WTC11 (cell line): ENCODE results near the gene ITPK1. TPM values are rescaled to one million over a fixed set of nuclear protein-coding genes. Genes with fewer than 3 reads are reported as not detected.

Source experiments
- ATAC-seq: fragments of 200-7000 bp; cut with Tn5 transposase; 2 replicates; pipeline ENCODE4 v1.10.0; 2021; ENCODE audit warnings: mild to moderate bottlenecking, moderate library complexity
- CTCF ChIA-PET: fragments of 300-600 bp; sonication (Branson Sonifier 250); formaldehyde crosslinking; loops from one replicate; lab custom pipeline; 2021; ENCODE audit warnings: antibody characterized with exemption; lab: Charles Lee
- POLR2A ChIA-PET: fragments of 350-600 bp; sonication (Branson Sonifier 250); formaldehyde crosslinking; loops from one replicate; lab custom pipeline; 2021; ENCODE audit warnings: antibody characterized with exemption; lab: Charles Lee
- DNase-seq: peaks from one replicate; pipeline ENCODE4 v3.0.0; 2021; ENCODE audit warnings: low spot score
- H3K27ac Mint-ChIP-seq: 2 replicates; pipeline ENCODE4 v1.8.0; 2021; ENCODE audit warnings: mixed read lengths
- H3K27me3 Mint-ChIP-seq: 2 replicates; pipeline ENCODE4 v1.8.0; 2021; ENCODE audit warnings: low read depth, mild to moderate bottlenecking, moderate library complexity, mixed read lengths
- H3K36me3 Mint-ChIP-seq: 2 replicates; pipeline ENCODE4 v1.8.0; 2021; ENCODE audit warnings: mixed read lengths
- H3K4me1 Mint-ChIP-seq: 2 replicates; pipeline ENCODE4 v1.8.0; 2022; ENCODE audit warnings: mixed read lengths
- H3K4me3 Mint-ChIP-seq: 2 replicates; pipeline ENCODE4 v1.8.0; 2021; ENCODE audit warnings: mild to moderate bottlenecking, moderate library complexity, mixed read lengths
- H3K9me3 Mint-ChIP-seq: 2 replicates; pipeline ENCODE4 v1.8.0; 2021; ENCODE audit warnings: mixed read lengths
- ETV6 ChIP-seq: sonication (generic); formaldehyde crosslinking; IDR thresholded peaks from 2 replicates; pipeline ENCODE4 v1.8.1; 2022; ENCODE audit warnings: mild to moderate bottlenecking, missing genetic modification reagents
- GTF2I ChIP-seq: fragments of 250-450 bp; sonication (Bioruptor Pico); conservative IDR thresholded peaks from 2 replicates; pipeline ENCODE4 v1.4.0; 2021; ENCODE audit warnings: mild to moderate bottlenecking
- HMGA2 ChIP-seq: fragments of 250-450 bp; sonication (Bioruptor Pico); IDR thresholded peaks from 2 replicates; pipeline ENCODE4 v1.4.0; 2021; ENCODE audit warnings: mild to moderate bottlenecking, moderate library complexity
- JAZF1 ChIP-seq: fragments of 250-450 bp; sonication (Bioruptor Pico); IDR thresholded peaks from 2 replicates; pipeline ENCODE4 v1.9.0; 2021; ENCODE audit warnings: moderate library complexity, mild to moderate bottlenecking, inconsistent platforms
- NFYB ChIP-seq: sonication (generic); formaldehyde crosslinking; conservative IDR thresholded peaks from 2 replicates; pipeline ENCODE4 v1.8.0; 2022; ENCODE audit warnings: low read depth, missing genetic modification reagents
- NR2C2 ChIP-seq: sonication (generic); formaldehyde crosslinking; IDR thresholded peaks from 2 replicates; pipeline ENCODE4 v1.8.0; 2022; ENCODE audit warnings: mild to moderate bottlenecking, missing genetic modification reagents
- NR3C1 ChIP-seq: sonication (generic); formaldehyde crosslinking; conservative IDR thresholded peaks from 2 replicates; pipeline ENCODE4 v1.8.1; 2023; ENCODE audit warnings: low read depth, mild to moderate bottlenecking, missing genetic modification reagents
- PRRX2 ChIP-seq: fragments of 250-450 bp; sonication (Bioruptor Pico); IDR thresholded peaks from 2 replicates; pipeline ENCODE4 v1.8.0; 2021; ENCODE audit warnings: mild to moderate bottlenecking
- TP53 ChIP-seq: sonication (generic); formaldehyde crosslinking; IDR thresholded peaks from 2 replicates; pipeline ENCODE4 v1.8.1; 2023; ENCODE audit warnings: mild to moderate bottlenecking, missing genetic modification reagents
- ZNF219 ChIP-seq: sonication (generic); formaldehyde crosslinking; IDR thresholded peaks from 2 replicates; pipeline ENCODE4 v1.8.0; 2023; ENCODE audit warnings: missing genetic modification reagents, mild to moderate bottlenecking, borderline replicate concordance
- ZNF232 ChIP-seq: sonication (generic); formaldehyde crosslinking; IDR thresholded peaks from 2 replicates; pipeline ENCODE4 v1.8.0; 2022; ENCODE audit warnings: mild to moderate bottlenecking, missing genetic modification reagents
- total RNA-seq: library from RNA; stranded (reverse); gene quantifications from 3 replicates; pipeline ENCODE4 v1.2.3, GENCODE V29; 2021
- TF ChIP-seq, protein P1 (sequence below): sonication (generic); formaldehyde crosslinking; IDR thresholded peaks from 2 replicates; pipeline ENCODE4 v1.8.1; 2023; ENCODE audit warnings: mild to moderate bottlenecking, missing genetic modification reagents, borderline replicate concordance
- TF ChIP-seq, protein P2 (sequence below): sonication (generic); formaldehyde crosslinking; conservative IDR thresholded peaks from 2 replicates; pipeline ENCODE4 v1.8.1; 2023; ENCODE audit warnings: mild to moderate bottlenecking, low read depth, missing genetic modification reagents, moderate library complexity
- TF ChIP-seq, protein P3 (sequence below): fragments of 250-450 bp; sonication (Bioruptor Pico); IDR thresholded peaks from 2 replicates; pipeline ENCODE4 v1.9.0; 2021; ENCODE audit warnings: mild to moderate bottlenecking
- TF ChIP-seq, protein P4 (sequence below): sonication (generic); formaldehyde crosslinking; IDR thresholded peaks from 2 replicates; pipeline ENCODE4 v1.8.1; 2023; ENCODE audit warnings: mild to moderate bottlenecking, moderate library complexity, missing genetic modification reagents
- TF ChIP-seq, protein P5 (sequence below): fragments of 250-450 bp; sonication (Bioruptor Pico); IDR thresholded peaks from 2 replicates; pipeline ENCODE4 v1.9.0; 2021; ENCODE audit warnings: mild to moderate bottlenecking, borderline replicate concordance
- TF ChIP-seq, protein P6 (sequence below): sonication (generic); formaldehyde crosslinking; IDR thresholded peaks from 2 replicates; pipeline ENCODE4 v1.8.1; 2022; ENCODE audit warnings: low read depth, missing genetic modification reagents, borderline replicate concordance

Gene ITPK1
- total RNA-seq, 1 experiment from 2014 or later = 144 TPM

DNA sequence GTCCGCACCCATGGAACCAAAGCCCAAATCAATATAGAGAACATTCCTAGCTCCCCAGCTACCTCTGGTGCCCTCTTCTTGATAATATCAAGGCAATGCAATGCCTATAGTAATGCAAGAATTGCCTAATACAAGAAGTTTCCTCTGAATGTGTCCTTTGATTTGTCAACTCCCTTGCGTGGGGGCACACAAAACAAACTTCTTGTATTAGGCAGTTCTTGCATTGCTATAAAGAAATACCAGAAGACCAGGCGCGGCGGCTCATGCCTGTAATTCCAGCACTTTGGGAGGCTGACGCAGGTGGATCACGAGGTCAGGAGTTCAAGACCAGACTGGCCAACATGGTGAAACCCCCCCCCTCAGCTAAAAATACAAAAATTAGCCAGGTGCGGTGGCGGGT is 10.4 kb upstream of the ITPK1 start (continued):
- no peak for TF ChIP-seq PRRX2 (CRISPR knock-in tag)
- TF ChIP-seq ETV6 (CRISPR knock-in tag) = no peak

DNA sequence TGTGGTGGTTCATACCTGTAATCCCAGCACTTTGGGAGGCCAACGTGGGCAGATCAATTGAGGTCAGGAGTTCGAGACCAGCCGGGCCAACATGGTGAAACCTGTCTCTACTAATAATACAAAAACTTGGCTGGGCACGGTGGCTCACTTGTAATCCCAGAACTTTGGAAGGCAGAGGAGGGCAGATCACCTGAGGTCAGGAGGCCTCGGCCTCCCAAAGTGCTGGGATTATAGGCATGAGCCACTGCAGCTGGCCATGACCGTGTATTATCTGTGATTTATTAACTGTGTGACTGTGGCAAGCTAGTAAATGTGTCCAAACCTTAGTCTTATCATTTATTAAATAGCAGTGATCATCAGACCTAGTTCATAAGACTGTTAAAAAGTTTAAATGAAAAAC is 7.1 kb upstream of the ITPK1 start:
- Mint-ChIP-seq H3K9me3 (no peaks in the 10 kb centered on the region), H3K27me3 (no peaks in the 10 kb centered on the region; the same call in 1 of the 2 replicates), H3K4me3 (no peak overlapping the region), H3K27ac (peak overlapping the region; percentile 46; the same call in 1 of the 2 replicates), H3K4me1 (no peaks in the 10 kb centered on the region), H3K36me3 (no peaks in the 10 kb centered on the region)
- ATAC-seq = no peak
- DNase-seq = no peak
- CTCF ChIA-PET = no interaction called here
- POLR2A ChIA-PET = no interaction called here
- TF ChIP-seq ZNF219 (no peak), JAZF1 (CRISPR knock-in tag) (no peak), TP53 (no peak), NFYB (CRISPR knock-in tag) (no peak), HMGA2 (CRISPR knock-in tag) (no peak), ZNF232 (CRISPR knock-in tag) (no peak), GTF2I (CRISPR knock-in tag) (no peak), NR2C2 (CRISPR knock-in tag) (no peak), NR3C1 (no peak)
- TF ChIP-seq, protein P1, sequence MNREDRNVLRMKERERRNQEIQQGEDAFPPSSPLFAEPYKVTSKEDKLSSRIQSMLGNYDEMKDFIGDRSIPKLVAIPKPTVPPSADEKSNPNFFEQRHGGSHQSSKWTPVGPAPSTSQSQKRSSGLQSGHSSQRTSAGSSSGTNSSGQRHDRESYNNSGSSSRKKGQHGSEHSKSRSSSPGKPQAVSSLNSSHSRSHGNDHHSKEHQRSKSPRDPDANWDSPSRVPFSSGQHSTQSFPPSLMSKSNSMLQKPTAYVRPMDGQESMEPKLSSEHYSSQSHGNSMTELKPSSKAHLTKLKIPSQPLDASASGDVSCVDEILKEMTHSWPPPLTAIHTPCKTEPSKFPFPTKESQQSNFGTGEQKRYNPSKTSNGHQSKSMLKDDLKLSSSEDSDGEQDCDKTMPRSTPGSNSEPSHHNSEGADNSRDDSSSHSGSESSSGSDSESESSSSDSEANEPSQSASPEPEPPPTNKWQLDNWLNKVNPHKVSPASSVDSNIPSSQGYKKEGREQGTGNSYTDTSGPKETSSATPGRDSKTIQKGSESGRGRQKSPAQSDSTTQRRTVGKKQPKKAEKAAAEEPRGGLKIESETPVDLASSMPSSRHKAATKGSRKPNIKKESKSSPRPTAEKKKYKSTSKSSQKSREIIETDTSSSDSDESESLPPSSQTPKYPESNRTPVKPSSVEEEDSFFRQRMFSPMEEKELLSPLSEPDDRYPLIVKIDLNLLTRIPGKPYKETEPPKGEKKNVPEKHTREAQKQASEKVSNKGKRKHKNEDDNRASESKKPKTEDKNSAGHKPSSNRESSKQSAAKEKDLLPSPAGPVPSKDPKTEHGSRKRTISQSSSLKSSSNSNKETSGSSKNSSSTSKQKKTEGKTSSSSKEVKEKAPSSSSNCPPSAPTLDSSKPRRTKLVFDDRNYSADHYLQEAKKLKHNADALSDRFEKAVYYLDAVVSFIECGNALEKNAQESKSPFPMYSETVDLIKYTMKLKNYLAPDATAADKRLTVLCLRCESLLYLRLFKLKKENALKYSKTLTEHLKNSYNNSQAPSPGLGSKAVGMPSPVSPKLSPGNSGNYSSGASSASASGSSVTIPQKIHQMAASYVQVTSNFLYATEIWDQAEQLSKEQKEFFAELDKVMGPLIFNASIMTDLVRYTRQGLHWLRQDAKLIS (CRISPR knock-in tag) = no peak
- TF ChIP-seq, protein P2, sequence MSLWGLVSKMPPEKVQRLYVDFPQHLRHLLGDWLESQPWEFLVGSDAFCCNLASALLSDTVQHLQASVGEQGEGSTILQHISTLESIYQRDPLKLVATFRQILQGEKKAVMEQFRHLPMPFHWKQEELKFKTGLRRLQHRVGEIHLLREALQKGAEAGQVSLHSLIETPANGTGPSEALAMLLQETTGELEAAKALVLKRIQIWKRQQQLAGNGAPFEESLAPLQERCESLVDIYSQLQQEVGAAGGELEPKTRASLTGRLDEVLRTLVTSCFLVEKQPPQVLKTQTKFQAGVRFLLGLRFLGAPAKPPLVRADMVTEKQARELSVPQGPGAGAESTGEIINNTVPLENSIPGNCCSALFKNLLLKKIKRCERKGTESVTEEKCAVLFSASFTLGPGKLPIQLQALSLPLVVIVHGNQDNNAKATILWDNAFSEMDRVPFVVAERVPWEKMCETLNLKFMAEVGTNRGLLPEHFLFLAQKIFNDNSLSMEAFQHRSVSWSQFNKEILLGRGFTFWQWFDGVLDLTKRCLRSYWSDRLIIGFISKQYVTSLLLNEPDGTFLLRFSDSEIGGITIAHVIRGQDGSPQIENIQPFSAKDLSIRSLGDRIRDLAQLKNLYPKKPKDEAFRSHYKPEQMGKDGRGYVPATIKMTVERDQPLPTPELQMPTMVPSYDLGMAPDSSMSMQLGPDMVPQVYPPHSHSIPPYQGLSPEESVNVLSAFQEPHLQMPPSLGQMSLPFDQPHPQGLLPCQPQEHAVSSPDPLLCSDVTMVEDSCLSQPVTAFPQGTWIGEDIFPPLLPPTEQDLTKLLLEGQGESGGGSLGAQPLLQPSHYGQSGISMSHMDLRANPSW = no peak
- TF ChIP-seq, protein P3, sequence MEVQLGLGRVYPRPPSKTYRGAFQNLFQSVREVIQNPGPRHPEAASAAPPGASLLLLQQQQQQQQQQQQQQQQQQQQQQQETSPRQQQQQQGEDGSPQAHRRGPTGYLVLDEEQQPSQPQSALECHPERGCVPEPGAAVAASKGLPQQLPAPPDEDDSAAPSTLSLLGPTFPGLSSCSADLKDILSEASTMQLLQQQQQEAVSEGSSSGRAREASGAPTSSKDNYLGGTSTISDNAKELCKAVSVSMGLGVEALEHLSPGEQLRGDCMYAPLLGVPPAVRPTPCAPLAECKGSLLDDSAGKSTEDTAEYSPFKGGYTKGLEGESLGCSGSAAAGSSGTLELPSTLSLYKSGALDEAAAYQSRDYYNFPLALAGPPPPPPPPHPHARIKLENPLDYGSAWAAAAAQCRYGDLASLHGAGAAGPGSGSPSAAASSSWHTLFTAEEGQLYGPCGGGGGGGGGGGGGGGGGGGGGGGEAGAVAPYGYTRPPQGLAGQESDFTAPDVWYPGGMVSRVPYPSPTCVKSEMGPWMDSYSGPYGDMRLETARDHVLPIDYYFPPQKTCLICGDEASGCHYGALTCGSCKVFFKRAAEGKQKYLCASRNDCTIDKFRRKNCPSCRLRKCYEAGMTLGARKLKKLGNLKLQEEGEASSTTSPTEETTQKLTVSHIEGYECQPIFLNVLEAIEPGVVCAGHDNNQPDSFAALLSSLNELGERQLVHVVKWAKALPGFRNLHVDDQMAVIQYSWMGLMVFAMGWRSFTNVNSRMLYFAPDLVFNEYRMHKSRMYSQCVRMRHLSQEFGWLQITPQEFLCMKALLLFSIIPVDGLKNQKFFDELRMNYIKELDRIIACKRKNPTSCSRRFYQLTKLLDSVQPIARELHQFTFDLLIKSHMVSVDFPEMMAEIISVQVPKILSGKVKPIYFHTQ (CRISPR knock-in tag) = no peak
- TF ChIP-seq, protein P4, sequence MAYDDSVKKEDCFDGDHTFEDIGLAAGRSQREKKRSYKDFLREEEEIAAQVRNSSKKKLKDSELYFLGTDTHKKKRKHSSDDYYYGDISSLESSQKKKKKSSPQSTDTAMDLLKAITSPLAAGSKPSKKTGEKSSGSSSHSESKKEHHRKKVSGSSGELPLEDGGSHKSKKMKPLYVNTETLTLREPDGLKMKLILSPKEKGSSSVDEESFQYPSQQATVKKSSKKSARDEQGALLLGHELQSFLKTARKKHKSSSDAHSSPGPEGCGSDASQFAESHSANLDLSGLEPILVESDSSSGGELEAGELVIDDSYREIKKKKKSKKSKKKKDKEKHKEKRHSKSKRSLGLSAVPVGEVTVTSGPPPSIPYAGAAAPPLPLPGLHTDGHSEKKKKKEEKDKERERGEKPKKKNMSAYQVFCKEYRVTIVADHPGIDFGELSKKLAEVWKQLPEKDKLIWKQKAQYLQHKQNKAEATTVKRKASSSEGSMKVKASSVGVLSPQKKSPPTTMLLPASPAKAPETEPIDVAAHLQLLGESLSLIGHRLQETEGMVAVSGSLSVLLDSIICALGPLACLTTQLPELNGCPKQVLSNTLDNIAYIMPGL = no peak
- TF ChIP-seq, protein P5, sequence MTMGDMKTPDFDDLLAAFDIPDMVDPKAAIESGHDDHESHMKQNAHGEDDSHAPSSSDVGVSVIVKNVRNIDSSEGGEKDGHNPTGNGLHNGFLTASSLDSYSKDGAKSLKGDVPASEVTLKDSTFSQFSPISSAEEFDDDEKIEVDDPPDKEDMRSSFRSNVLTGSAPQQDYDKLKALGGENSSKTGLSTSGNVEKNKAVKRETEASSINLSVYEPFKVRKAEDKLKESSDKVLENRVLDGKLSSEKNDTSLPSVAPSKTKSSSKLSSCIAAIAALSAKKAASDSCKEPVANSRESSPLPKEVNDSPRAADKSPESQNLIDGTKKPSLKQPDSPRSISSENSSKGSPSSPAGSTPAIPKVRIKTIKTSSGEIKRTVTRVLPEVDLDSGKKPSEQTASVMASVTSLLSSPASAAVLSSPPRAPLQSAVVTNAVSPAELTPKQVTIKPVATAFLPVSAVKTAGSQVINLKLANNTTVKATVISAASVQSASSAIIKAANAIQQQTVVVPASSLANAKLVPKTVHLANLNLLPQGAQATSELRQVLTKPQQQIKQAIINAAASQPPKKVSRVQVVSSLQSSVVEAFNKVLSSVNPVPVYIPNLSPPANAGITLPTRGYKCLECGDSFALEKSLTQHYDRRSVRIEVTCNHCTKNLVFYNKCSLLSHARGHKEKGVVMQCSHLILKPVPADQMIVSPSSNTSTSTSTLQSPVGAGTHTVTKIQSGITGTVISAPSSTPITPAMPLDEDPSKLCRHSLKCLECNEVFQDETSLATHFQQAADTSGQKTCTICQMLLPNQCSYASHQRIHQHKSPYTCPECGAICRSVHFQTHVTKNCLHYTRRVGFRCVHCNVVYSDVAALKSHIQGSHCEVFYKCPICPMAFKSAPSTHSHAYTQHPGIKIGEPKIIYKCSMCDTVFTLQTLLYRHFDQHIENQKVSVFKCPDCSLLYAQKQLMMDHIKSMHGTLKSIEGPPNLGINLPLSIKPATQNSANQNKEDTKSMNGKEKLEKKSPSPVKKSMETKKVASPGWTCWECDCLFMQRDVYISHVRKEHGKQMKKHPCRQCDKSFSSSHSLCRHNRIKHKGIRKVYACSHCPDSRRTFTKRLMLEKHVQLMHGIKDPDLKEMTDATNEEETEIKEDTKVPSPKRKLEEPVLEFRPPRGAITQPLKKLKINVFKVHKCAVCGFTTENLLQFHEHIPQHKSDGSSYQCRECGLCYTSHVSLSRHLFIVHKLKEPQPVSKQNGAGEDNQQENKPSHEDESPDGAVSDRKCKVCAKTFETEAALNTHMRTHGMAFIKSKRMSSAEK (CRISPR knock-in tag) = no peak
- TF ChIP-seq, protein P6, sequence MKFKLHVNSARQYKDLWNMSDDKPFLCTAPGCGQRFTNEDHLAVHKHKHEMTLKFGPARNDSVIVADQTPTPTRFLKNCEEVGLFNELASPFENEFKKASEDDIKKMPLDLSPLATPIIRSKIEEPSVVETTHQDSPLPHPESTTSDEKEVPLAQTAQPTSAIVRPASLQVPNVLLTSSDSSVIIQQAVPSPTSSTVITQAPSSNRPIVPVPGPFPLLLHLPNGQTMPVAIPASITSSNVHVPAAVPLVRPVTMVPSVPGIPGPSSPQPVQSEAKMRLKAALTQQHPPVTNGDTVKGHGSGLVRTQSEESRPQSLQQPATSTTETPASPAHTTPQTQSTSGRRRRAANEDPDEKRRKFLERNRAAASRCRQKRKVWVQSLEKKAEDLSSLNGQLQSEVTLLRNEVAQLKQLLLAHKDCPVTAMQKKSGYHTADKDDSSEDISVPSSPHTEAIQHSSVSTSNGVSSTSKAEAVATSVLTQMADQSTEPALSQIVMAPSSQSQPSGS (CRISPR knock-in tag) = no peak
